Embryonic facial prominence (tissue), 1 donor: ENCODE measurements around the gene PLPP4.
"Not testable (repeated sequence)": the region's sequence is repeated elsewhere in the genome, so short reads cannot be mapped to it uniquely, and the experiment has no call there.

ENCODE experiments used
- DNase-seq: peaks from one replicate; pipeline ENCODE4 v3.0.0-alpha.2; 2016; ENCODE audit errors: extremely low spot score

Gene PLPP4

DNA sequence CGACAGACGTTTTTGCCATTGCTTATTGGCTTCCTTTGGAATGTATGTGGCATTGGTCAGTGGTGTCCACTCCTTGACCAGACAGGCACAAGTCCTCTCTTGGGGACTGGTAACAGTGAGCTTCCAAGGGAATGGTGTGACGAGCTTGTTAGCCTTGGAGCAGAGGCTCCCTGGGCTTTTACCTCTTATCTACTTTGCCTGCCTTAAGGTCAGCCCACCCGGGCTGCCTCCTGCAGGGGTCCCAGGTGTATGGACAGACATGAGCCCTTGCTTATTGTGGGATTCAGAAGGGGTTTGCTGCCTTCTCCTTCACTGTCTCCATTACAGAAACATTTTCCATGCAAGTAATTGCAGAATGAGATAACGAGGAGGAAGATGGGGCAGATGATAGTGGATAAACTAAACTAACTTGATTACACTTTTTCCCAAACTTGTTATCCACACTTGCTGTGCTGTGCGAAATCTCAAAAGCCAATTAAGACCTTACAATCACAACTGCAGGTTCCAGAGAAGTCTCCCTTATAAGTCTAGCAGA lies 29.7 kb downstream of the PLPP4 start:
- DNase-seq: no peak

DNA sequence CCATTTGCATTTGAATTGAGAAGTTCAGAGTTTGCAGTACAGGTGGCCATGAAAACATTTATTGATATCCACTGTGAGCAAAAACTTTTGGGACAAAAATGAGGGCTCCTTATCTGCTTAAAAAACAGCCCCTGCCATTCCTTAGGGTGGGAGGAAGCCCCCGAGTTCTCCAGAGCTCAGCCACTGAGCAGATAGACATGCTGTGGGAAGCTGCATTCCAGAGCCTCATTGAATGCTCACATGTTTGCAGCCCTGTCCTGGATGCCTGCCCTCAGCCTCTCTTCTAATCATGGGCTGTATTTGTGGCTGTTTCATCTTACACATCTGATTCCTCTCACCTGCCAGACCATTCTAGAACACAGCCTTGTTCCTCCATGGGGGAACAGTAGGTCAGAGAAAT lies 33.3 kb downstream of the PLPP4 start:
- no peak for DNase-seq

DNA sequence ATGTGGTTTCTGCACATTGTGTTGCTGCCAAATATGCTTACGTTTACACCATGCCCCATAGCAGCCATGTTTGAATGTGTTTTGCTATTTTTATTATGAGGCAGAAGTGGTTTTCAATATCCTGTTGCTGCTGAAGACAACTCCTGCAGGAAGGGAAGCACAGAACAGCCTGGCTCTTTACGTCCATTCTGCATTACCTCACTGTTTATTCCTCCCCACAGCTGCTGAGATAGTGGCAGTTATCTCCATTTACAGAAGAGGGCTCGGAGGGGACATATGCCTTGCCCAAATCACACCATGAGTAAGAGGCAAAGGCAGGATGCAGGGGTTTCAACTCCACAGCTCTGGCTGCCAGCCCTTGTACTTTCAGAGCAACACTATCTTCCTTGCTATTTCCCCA lies 35.3 kb downstream of the PLPP4 start:
- DNase-seq: no peak

DNA sequence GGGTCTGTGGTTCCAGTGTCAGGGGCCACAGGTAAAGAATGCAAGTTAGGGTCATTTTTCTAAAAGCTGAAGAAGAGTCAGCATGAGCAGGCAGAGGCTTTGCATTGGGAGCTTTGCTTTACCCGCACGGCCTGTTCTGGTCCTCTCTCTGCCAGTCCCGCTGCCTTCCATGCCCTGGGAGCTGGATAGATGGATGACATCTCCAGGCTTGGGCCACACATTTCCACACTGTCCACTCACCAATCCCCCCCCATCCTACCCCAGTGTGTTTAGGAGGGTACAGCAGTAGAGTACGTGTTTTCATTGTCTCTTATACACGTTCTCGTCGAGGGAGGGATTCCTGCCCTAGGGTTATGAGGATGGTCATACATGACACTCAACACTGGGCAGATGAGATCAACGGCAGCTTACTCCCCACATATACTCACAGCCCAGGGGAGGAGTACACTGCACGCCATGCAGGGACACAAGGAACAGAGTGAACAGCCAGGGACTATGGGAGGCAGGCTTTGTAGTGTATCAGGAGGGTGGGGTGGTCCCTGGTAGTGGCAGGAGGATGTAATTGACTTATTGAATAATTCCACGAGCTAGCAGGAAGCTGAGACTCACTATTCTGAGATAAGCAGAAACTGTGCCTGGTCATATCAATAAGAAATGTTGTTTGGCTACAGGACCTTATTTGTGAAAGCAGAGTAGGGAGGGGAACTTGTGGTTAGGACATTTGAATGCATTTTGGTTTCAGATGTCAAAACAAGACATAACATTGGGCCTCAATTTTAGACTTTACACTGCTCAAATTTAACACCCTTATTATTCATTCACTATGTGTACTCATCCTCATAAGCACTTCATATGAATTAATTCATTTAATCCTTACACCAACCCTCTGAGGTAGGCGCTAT lies 36.6 kb downstream of the PLPP4 start:
- DNase-seq: no peak

DNA sequence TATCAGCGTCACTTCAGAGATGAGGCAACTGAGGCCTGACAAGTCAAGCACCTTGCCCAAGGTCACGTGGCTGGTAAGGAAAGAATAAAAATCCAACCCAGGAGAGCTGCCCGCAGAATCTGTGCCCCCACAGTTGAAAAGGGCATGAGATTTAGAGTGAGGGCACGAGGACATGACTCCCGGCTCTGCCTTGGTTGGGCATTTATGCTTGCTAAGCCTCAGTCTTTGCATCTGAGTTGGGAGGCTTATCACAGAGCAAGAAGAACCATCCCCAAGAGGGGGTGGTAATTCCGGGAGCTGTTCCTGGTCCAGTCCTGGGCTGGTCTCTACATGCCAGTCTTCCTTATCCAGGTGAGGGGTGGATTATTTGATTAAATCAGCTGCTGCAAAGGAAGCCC lies 37.3 kb downstream of the PLPP4 start:
- no peak for DNase-seq

DNA sequence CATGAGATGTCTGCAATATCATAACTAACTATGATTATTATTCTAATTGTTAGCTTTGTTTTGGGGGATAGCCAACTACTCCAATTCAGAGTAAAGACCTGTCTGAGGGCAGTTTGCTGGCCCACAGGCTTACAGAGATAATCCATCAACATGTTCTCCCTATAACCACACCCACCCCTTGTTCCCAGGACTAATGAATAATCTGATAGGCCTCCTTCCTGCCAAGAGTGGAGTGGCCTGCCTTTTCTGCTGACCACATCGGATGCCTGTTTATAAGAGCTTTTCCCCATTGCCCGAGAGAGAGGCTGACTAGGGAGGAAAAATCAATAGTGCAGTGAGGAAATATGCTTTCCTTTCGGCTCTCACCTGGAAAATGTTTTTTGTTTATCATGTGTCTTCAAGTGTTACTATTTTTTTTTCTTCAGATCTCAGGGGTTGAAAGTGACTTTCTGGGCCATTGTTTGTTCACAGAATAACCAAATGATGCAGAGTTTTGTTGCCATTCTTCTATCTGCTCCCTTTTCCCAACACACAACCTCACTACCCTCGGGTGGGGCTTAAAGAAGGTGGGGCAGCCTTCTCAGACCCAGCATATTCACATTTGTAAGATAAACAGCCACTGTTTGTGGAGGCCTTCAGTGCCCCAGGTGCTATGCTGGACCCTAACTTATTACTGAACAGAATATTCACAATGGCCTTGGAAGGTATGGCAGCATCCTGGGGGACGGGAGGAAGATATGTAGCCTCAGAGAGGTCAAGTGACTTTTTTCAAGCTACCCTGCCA lies 38.4 kb downstream of the PLPP4 start:
- DNase-seq: no peak

DNA sequence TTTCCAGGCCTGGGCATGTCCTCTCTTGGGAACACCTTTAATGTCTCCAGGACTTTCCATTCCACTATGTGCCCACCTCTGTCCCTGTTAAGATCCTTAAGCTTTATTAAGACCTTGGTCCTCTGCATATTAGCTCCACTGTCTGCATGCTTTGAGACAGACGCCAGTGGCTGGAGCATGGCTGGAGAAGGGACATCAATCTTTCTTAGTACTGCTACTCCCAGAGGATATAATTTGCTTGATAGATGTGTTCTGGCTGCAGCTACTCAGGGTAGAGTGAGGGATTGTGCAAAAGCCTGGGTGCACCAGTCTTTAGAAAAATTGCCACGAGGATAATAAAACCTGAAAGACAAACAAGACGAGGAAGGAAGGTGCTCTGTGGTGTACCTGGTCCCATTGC lies 42.9 kb downstream of the PLPP4 start:
- DNase-seq: no peak

DNA sequence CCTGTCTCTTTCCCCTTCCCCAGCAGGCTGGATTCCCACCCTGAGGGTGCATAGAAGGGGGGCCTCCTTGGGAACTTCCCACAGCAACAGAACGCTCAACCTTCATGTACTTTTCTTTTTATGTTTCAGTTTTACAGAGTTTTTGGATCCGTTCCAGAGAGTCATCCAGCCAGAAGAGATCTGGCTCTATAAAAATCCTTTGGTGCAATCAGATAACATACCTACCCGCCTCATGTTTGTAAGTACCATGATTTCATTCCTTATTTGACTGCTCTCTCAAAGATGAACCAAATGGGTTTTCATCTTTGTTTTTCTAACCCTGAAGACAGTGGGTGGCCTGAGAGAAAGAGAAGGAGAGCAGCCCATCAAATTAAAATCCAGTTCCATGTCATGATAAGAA lies 46.7 kb downstream of the PLPP4 start:
- DNase-seq: no peak

DNA sequence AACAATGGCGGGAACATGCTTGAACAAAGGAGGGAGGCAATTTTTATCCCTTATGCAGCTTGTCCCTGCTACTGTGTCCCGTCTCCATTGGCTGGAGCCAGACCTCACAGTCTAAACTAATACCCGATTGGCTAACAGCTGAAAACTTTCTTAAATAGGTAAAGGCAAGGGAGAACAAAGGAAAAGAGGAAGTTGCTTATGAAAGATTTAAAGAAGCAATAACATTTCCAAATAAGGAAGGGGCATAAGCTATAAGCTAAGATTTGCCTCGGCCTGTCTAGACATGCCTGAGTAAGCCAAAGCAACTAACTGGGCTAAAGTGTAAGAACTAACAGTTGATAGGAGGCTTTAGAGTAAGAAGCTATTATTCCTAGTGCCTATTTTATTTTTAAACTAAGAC lies 47.2 kb downstream of the PLPP4 start:
- not testable (repeated sequence) for DNase-seq

DNA sequence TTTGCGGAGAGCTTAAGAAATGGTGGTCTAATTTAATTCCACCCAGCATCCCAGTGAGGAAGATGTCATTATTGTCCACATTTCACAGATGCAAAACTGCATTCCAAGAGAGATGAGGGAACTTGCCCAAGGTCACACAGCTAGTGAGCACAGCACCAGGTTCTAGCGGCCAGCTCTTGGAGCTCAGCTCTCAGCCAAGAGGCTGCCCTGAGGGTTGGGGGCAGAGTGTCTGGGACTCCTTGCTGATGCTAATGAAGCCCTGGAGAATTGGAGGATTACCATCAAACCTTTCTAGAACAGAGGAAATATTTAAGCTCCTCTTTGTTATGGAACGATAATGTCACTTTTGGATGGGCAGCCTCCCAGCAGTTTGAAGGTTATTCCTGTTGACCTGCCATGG lies 48.0 kb downstream of the PLPP4 start:
- no peak for DNase-seq

DNA sequence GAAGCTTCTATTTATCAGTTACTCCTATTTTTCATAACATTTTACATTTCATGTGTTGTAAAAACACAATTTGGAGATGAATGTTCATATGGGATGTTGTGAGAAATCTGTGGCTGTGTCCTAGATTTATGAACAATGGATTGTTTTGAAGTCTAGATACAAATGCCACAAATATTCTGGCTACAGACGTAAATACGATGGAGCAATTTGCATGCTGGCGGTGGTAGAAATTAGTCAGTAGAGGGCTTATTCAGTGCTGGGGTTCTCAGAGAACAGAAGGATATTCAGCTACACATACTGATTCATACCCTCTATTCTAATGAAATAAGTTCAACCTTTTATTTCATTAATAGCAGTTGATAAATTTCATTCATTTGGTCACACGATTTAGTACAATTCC lies 48.8 kb downstream of the PLPP4 start:
- no peak for DNase-seq

DNA sequence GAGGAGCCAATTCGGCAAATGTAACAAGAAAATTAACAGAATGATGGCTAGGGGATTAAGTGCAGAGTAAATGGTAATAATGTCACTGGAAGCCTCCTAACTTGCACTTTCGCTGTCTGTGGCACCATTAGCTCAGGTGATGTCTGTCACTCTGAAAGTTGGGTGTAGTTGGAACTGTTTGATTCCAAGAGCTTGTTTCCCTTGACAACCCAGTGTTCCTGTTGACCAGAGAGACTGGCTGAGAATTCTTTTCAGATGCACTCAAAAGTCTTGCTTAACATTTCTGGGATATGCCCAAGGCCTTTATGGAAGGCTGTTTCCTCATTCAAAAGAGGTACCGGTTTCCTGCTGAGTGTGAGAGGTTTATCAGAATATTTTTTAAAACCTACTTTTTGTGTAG lies 49.6 kb downstream of the PLPP4 start:
- DNase-seq: no peak

DNA sequence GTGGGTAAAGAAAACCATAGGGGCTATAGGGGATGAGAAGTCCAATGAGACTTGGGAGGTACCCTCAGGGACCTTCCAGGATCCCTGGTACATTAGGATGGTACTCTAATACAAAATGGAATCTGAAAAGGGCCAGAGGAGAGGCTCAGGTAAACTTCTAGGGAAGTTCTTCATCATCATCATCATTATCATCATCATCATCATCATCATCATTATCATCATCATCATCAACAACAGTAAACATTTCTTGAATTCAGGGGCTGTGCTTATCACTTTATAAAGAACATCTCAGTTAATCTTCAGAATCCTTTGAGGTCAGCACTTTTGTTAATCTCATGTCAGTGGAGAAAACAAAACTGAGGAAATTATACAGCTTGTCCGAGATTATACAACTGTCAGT lies 50.1 kb downstream of the PLPP4 start:
- no peak for DNase-seq

DNA sequence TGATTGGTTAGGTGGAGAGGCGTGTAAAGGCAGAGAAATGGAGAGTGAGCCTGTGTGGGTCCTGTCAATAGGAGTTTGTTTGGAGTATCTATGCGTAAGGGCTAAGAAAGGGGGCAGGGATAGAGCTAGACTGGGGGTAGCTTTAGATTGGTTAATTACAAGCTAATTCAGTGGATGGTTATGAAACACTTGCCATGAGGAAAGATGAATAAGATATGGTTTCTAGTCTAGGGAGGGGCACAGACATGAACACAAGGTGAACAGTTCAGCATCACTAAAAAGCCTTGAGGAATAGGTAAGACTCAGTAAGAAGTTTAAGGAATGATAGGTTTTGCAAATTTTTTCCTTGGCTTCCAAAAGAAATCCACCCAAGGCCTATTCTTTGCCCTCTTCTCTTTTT lies 50.6 kb downstream of the PLPP4 start:
- no peak for DNase-seq

DNA sequence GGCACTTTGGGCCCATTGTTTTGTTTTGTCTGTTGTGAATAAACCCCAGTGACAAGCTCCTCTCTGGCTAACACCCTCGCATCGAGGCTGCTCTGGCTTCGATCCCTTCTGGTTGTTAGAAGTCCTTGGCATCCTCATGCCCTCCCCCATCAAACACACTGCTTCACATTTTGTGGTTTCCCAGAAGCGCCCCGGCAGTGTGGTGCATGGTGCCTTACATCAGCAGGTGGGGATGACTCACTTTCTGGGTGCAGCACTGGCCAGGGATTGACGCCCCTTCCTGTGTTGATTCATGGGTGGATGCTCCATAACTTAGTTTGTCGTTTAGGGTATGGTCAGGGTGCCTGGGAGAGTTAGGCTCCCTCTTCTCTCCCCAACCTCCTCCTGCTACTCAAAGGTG lies 51.4 kb downstream of the PLPP4 start:
- DNase-seq: no peak

DNA sequence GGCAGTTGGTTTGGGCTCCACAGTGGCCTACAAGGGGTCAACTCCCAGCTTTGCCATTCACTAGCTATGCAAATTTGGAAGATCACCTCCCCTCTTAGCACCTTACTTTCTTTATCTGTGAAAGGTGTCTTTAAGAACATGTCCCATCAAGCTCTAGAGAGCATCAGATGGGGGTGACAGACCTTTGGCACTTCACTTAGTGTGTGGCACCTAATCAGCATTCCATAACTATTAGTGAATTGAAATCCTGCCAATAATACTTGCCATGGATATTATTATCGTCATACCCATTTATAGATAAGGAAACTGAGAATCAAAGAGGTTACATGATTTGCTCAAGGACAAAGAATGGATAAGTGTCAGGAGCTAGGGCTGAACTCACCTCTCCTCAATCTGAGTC lies 51.9 kb downstream of the PLPP4 start:
- DNase-seq: no peak

DNA sequence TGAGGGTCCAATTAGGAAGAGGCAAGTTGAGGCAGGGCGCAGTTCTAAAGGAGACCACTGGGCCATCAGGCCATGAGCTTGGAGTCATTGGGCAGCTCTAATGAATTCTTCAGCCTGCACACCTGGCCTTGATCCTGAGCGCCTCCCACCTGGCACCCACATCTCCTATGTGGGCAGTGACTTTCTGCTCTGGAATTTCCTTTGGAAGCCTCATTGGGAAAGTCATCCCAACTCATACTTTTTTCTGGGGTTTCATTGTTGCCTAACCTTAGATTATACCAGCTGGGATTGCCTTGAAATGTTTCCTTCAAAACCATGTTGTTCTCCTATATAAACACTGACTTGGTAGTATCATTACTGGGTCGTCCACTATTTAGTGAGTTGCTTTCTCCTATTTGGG lies 54.1 kb downstream of the PLPP4 start:
- DNase-seq: no peak

DNA sequence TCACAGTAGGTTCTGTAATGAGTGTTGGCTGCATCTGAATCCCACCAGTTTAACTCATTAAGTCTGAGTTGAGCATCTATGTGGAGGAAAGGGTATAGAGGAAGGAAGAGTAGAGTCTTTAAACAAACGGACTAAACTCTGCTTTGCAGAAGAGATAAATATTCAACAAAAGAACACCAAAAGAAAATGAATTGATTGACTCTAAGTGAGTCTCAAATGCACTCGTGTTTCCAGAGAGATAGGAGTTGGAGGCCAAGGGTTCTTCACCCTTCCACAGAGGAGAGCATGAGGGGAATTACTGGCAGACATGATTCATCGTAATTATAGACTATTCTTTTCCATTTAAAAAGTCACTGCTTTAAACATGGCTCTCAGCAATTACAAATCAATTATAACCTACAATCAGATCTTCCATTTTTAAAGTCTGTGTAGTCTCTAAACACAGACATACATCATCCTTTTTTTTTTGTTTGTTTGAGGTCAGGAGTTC lies 56.3 kb downstream of the PLPP4 start:
- DNase-seq: no peak

DNA sequence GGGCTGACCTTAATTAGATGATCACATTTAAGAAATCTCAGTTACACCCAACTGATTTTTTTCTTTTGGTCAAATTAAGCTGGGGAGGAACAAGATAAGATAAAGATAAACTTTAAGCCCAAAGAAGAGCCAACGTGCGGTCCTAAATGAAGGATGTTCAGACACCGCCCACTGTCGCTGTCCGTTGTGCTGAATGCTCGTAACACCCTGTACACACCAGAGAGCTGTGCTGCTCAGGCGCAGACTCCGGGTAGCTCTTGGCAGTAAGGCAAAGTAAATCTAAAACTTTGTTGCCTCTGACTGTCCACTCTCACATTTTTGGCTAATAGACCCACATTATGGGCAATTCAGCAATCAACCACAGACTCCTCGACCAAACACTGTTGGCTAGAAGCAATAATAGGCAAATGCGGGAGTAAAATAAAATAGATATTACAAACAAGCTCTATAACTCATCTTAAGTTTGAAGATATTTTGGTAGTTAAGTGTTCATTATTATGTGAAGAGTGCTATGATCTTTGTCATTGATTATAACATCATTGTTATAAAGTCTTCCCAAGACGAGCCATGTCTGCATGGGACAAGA lies 57.1 kb downstream of the PLPP4 start:
- DNase-seq: peak; percentile 53

DNA sequence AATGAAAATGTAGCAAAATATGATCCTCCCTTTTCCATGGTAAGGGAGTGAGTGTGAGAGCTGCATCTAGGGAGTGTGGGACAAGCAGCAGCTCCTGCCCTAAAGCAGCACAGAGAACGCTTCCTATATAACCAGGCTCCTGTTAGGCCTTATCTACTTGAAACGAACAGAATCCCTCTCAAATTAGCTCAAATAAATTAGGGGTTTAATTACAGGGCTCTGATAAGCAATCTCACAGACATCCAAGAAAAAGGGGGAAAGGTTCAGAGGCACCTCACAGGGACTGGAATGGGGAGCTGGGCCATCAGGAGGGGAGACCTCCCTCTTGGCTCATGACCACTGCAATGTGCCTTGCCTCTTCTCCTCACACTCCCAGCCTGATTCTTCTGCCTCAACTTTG lies 57.9 kb downstream of the PLPP4 start:
- DNase-seq: no peak

DNA sequence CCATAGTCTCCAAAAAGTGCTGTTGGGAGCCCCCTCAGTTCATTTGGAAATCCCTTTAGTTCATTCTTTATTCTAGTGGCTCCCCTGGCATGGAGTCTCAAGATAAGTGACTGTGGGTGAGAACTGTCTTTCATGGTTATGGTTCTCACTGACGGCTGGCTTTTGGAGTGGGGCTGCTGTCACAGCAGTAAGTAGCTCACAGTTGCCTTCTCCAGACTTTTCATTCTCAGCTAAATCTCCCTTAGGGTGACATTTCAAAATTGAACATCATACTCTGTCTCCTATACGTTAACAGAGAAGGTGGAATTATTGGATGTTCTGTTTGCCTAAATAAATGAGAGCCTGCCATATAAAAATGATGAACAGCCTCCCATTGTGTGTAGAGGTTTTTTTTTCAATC lies 58.7 kb downstream of the PLPP4 start:
- DNase-seq: no peak

DNA sequence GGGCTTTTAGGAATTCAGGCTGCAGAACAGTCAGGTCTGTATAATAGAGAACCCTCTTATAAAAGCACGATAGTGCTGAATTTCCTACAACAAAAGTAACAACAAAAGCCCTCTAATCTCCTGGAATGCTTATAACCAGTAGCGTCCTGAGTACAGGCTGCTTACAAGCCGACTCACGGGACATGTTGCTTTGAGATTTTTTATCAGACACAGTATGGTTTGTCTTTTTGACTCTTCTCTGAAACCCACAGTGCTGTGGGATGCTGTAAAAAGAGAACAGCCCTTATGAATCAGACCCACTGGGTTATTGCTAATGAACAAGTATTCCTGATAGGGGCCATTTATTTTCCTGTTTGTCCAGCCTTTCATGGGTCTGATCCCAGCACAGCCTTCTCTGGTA lies 59.4 kb downstream of the PLPP4 start:
- no peak for DNase-seq
